Measurements from ENCODE around the gene ETS1.

ETS1 gene

GRCh38 chr11:128589998-128590397 is 2.6 kb upstream of the ETS1 start:
- no peaks in the 10 kb centered on the region for H3K36me3 ChIP-seq (ENCODE audit: control insufficient read depth, insufficient read depth, low read length, severe bottlenecking)
- H3K27me3 ChIP-seq (replicated peaks; ENCODE audit: control insufficient read depth, insufficient read depth, low read length) = peaks cover 22% of the 10 kb centered on the region

DNA sequence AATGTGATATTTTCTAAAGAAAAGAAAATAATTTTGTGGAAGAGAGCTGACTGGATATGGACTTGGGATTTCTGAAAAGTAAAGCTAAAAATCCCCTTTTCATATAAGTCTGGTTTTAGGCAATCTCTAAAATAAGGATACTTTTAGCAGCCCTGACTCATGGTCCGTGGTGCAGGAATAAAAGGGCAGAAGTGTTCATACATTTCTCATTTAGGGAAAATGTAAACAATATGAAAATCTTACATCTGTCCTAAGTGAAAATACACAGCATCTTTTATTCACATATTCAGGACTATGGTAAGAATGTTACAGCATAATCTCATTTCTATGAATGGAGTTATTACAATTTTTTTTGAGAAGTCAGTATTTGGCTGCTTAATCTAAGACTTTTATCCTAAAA is 735 bp upstream of the ETS1 start:
- peaks cover 6% of the 10 kb centered on the region for H3K9me3 ChIP-seq (ENCODE audit: control insufficient read depth, low read length)
- peak; percentile 25 for DNase-seq (ENCODE audit: low read depth)
- no peak overlapping the region for H3K9ac ChIP-seq (ENCODE audit: low read length)
- no peak overlapping the region for H3K4me3 ChIP-seq (ENCODE audit: low read length)
- H3K27me3 ChIP-seq (replicated peaks; ENCODE audit: control insufficient read depth, insufficient read depth, low read length) = peaks cover 14% of the 10 kb centered on the region
- no peaks in the 10 kb centered on the region for H3K36me3 ChIP-seq (ENCODE audit: control insufficient read depth, insufficient read depth, low read length, severe bottlenecking)
- peaks cover 3% of the 10 kb centered on the region for H3K4me1 ChIP-seq (ENCODE audit: control insufficient read depth, insufficient read depth, low read length)

More at GRCh38 chr11:128589998-128590397, 2.6 kb upstream of the ETS1 start:
- DNase-seq (ENCODE audit: low read depth) = no peak
- no peak overlapping the region for H3K9ac ChIP-seq (ENCODE audit: low read length)
- H3K4me1 ChIP-seq (ENCODE audit: control insufficient read depth, insufficient read depth, low read length) = peaks cover 6% of the 10 kb centered on the region
- peaks cover 6% of the 10 kb centered on the region for H3K9me3 ChIP-seq (ENCODE audit: control insufficient read depth, low read length)
- no peak overlapping the region for H3K4me3 ChIP-seq (ENCODE audit: low read length)

DNA sequence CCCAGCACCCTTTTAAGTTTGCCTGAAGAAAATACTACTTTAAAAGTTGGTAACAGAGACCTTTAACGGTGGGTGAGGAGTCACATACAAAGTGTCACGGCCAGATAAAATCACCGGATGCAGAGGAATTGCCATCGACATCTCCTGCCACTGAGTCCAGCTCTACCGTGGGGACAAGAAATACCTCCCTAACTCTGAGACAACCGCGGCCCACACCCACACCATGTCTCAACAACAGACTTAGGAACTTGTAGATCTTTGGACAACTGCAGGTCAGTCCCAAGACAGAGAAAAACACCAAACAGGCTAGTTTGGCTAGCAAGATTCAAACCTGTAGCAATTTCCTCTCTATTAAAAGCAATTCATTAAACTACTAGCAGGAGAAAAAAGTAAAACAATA is 669 bp downstream of the ETS1 start:
- peaks cover 14% of the 10 kb centered on the region for H3K27me3 ChIP-seq (replicated peaks; ENCODE audit: control insufficient read depth, insufficient read depth, low read length)
- no peaks in the 10 kb centered on the region for H3K36me3 ChIP-seq (ENCODE audit: control insufficient read depth, insufficient read depth, low read length, severe bottlenecking)
- no peak overlapping the region for H3K9ac ChIP-seq (ENCODE audit: low read length)
- peaks cover 6% of the 10 kb centered on the region for H3K9me3 ChIP-seq (ENCODE audit: control insufficient read depth, low read length)
- H3K4me3 ChIP-seq (ENCODE audit: low read length) = no peak overlapping the region
- no peak for DNase-seq (ENCODE audit: low read depth)
- H3K4me1 ChIP-seq (ENCODE audit: control insufficient read depth, insufficient read depth, low read length) = peaks cover 15% of the 10 kb centered on the region

GRCh38 chr11:128585498-128586238 is 1.7 kb downstream of the ETS1 start:
- H3K27me3 ChIP-seq (replicated peaks; ENCODE audit: control insufficient read depth, insufficient read depth, low read length) = peaks cover 8% of the 10 kb centered on the region
- no peak overlapping the region for H3K4me3 ChIP-seq (ENCODE audit: low read length)
- H3K36me3 ChIP-seq (ENCODE audit: control insufficient read depth, insufficient read depth, low read length, severe bottlenecking) = no peaks in the 10 kb centered on the region
- peaks cover 18% of the 10 kb centered on the region for H3K4me1 ChIP-seq (ENCODE audit: control insufficient read depth, insufficient read depth, low read length)
- H3K9me3 ChIP-seq (ENCODE audit: control insufficient read depth, low read length) = peaks cover 6% of the 10 kb centered on the region
- H3K9ac ChIP-seq (ENCODE audit: low read length) = no peak overlapping the region
- no peak for DNase-seq (ENCODE audit: low read depth)

GRCh38 chr11:128584253-128584652 is 3.1 kb downstream of the ETS1 start:
- H3K36me3 ChIP-seq (ENCODE audit: control insufficient read depth, insufficient read depth, low read length, severe bottlenecking) = no peaks in the 10 kb centered on the region
- DNase-seq (ENCODE audit: low read depth) = no peak
- H3K27me3 ChIP-seq (replicated peaks; ENCODE audit: control insufficient read depth, insufficient read depth, low read length) = peaks cover 8% of the 10 kb centered on the region
- H3K4me3 ChIP-seq (ENCODE audit: low read length) = no peak overlapping the region
- H3K9me3 ChIP-seq (ENCODE audit: control insufficient read depth, low read length) = no peaks in the 10 kb centered on the region
- no peak overlapping the region for H3K9ac ChIP-seq (ENCODE audit: low read length)
- H3K4me1 ChIP-seq (ENCODE audit: control insufficient read depth, insufficient read depth, low read length) = peaks cover 18% of the 10 kb centered on the region

- Histone ChIP-seq H3K4me3 (ENCODE audit: low read length) (peak overlapping the region; percentile 69), H3K4me1 (ENCODE audit: control insufficient read depth, insufficient read depth, low read length) (peaks cover 18% of the 10 kb centered on the region), H3K27me3 (replicated peaks; ENCODE audit: control insufficient read depth, insufficient read depth, low read length) (peaks cover 8% of the 10 kb centered on the region), H3K9me3 (ENCODE audit: control insufficient read depth, low read length) (no peaks in the 10 kb centered on the region), H3K36me3 (ENCODE audit: control insufficient read depth, insufficient read depth, low read length, severe bottlenecking) (no peaks in the 10 kb centered on the region), H3K9ac (ENCODE audit: low read length) (peak overlapping the region; percentile 35)
- DNase-seq (ENCODE audit: low read depth) = peak; percentile 96
These were observed 4.6 kb downstream of the ETS1 start for GRCh38 chr11:128582496-128583366.

DNA sequence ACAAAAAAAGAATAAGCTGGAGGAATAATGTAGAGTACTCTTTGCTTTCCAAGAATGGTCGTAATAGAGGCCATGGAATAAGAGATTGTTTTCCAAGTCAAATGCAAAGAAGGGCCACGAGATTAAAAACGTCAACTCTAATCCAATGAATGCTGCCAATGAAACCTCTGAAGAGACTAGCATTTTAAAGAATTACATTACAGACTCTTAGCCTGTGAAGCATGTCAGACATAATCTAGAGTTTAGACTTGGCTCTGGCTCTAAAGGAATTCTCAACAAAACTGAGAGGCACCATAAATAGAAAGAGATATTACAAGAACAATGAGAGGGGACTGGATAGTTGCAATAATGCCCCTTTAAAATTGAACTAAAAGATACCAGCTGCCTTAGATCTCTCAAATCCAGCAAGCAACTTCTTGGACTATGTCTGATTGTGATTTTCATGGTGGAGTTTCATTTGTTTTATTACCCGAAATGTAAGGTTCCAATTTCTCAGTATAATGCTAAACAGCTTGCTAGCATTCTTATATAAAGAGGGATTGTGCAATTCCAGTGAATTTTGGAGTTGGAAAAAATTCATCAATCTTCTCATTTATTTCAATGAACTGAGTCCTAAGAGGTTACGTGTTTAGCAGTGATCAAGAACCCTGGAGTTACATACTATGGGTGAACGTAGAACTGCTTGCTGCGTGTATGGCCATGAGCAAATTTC is 5.6 kb downstream of the ETS1 start:
- H3K4me1 ChIP-seq (ENCODE audit: control insufficient read depth, insufficient read depth, low read length) = peaks cover 19% of the 10 kb centered on the region
- no peak overlapping the region for H3K9ac ChIP-seq (ENCODE audit: low read length)
- H3K4me3 ChIP-seq (ENCODE audit: low read length) = no peak overlapping the region
- peaks cover 13% of the 10 kb centered on the region for H3K27me3 ChIP-seq (replicated peaks; ENCODE audit: control insufficient read depth, insufficient read depth, low read length)
- no peaks in the 10 kb centered on the region for H3K9me3 ChIP-seq (ENCODE audit: control insufficient read depth, low read length)
- peak; percentile 71 for DNase-seq (ENCODE audit: low read depth)
- H3K36me3 ChIP-seq (ENCODE audit: control insufficient read depth, insufficient read depth, low read length, severe bottlenecking) = no peaks in the 10 kb centered on the region

- Histone ChIP-seq H3K9me3 (ENCODE audit: control insufficient read depth, low read length) (no peaks in the 10 kb centered on the region), H3K4me1 (ENCODE audit: control insufficient read depth, insufficient read depth, low read length) (peaks cover 30% of the 10 kb centered on the region), H3K27me3 (replicated peaks; ENCODE audit: control insufficient read depth, insufficient read depth, low read length) (peaks cover 7% of the 10 kb centered on the region), H3K36me3 (ENCODE audit: control insufficient read depth, insufficient read depth, low read length, severe bottlenecking) (no peaks in the 10 kb centered on the region), H3K9ac (ENCODE audit: low read length) (no peak overlapping the region), H3K4me3 (ENCODE audit: low read length) (no peak overlapping the region)
- DNase-seq (ENCODE audit: low read depth) = no peak
These were observed 6.7 kb downstream of the ETS1 start for GRCh38 chr11:128580612-128581011.

DNA sequence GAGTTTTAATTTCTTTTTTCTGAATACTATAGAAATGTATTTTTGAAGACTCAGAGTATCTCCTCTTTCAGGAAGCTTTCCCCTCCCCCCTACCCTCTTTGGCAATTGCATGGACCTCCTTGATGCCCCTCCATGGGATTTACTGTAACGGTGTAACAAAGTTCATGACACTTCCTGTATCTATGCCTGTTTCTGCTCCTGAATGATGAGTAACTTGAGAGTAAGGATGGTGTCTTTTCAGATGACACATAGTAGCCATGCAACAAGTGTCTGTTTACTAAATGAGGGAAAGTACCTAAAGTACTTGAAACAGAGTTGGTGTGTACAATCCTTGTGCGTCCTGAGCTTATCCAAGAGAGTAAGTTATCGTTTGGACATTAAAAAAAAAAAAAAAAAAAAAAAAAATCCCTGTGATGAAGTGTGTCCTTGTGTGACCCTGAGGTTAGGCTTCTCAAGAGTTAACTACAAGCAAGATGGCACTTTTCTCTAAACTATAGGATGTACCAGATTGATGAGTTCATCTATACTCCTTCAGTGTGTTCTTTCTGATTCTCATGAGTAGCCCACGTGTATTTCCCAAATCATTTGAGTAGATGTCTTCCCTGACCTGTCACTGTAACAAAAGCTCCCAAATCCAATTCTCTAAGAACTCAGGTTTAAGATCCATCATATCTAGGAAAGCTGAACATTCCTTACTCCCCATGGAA is 7.4 kb downstream of the ETS1 start:
- DNase-seq (ENCODE audit: low read depth) = no peak
- no peaks in the 10 kb centered on the region for H3K36me3 ChIP-seq (ENCODE audit: control insufficient read depth, insufficient read depth, low read length, severe bottlenecking)
- no peaks in the 10 kb centered on the region for H3K9me3 ChIP-seq (ENCODE audit: control insufficient read depth, low read length)
- no peak overlapping the region for H3K4me3 ChIP-seq (ENCODE audit: low read length)
- peaks cover 32% of the 10 kb centered on the region for H3K4me1 ChIP-seq (ENCODE audit: control insufficient read depth, insufficient read depth, low read length)
- H3K9ac ChIP-seq (ENCODE audit: low read length) = no peak overlapping the region
- peaks cover 6% of the 10 kb centered on the region for H3K27me3 ChIP-seq (replicated peaks; ENCODE audit: control insufficient read depth, insufficient read depth, low read length)

- Histone ChIP-seq H3K36me3 (ENCODE audit: control insufficient read depth, insufficient read depth, low read length, severe bottlenecking) (no peaks in the 10 kb centered on the region), H3K9me3 (ENCODE audit: control insufficient read depth, low read length) (no peaks in the 10 kb centered on the region), H3K4me3 (ENCODE audit: low read length) (no peak overlapping the region), H3K9ac (ENCODE audit: low read length) (no peak overlapping the region), H3K4me1 (ENCODE audit: control insufficient read depth, insufficient read depth, low read length) (peaks cover 15% of the 10 kb centered on the region), H3K27me3 (replicated peaks; ENCODE audit: control insufficient read depth, insufficient read depth, low read length) (peaks cover 6% of the 10 kb centered on the region)
- no peak for DNase-seq (ENCODE audit: low read depth)
These were observed 10.8 kb downstream of the ETS1 start for GRCh38 chr11:128576555-128576954.
